ENCODE data around the gene CACNA1S. TPM values are rescaled to one million over a fixed set of nuclear protein-coding genes. Genes with fewer than 3 reads are reported as not detected.
A peak's percentile ranks its signal among the peaks of the same experiment; 100 is the strongest.

CACNA1S gene
- total RNA-seq, 1 donor from 2014 or later = 0.11 TPM

DNA sequence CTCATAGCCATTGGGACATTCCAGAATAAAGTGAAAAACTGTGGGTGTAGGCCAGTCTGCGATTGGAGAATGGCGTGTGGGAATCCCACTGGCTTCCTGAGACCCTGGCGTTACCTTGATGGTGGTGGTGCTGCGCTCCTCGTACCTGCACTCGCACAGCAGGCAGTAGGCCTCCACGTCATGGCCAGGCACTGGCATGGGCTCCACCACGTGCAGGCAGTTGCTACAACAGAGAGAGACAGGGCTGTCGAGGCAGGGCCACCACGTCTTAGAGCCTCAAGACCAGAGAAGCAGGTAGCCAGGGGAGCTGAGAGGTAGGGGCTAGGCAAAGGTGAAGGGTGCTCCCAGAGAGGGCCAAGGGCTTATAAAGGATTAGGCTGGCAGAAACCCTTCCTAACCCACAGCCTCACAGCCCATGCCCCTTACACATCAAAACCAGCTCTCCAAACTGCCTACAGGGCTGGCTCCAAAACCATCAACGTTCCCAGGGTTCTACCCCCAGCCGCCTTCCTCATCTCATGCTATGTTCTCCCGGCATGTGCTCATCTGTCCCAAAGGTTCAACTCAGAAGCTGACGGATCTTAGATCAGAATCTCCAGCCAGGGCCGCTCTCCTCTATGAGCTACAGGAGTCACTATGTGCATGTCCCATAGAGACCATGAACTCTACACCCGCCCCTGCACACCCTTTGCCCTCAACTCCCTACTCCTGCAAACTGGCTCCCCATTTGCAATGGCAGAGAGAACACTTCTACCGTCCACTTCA, 34.6 kb upstream of the CACNA1S start:
- Mint-ChIP-seq H3K9me3 (no peaks in the 10 kb centered on the region), H3K36me3 (peaks cover 47% of the 10 kb centered on the region), H3K4me1 (no peaks in the 10 kb centered on the region), H3K27me3 (ENCODE audit: insufficient read depth, low read depth) (peaks cover 8% of the 10 kb centered on the region), H3K4me3 (no peak overlapping the region), H3K27ac (no peak overlapping the region)
- Histone ChIP-seq H3K9ac (no peak overlapping the region), H3K9me3 (ENCODE audit: low read depth) (no peaks in the 10 kb centered on the region), H4K20me1 (ENCODE audit: low read depth) (peaks cover 35% of the 10 kb centered on the region), H3K27me3 (no peaks in the 10 kb centered on the region), H3K4me2 (no peak overlapping the region), H3K4me3 (no peak overlapping the region), H2AFZ (replicated peaks) (no peak overlapping the region), H3K79me2 (ENCODE audit: low read depth) (peaks cover 9% of the 10 kb centered on the region), H3K27ac (no peak overlapping the region), H3K4me1 (no peaks in the 10 kb centered on the region), H3K36me3 (peaks cover 3% of the 10 kb centered on the region), H3F3A (ENCODE audit: low read depth) (no peaks in the 10 kb centered on the region)
- no peak for DNase-seq (ENCODE audit: low spot score)
- TF ChIP-seq EZH2 (IDR thresholded peaks at IDR 0.05) = no peak
- TF ChIP-seq EZH2phosphoT487 (IDR thresholded peaks at IDR 0.05) = no peak
- TF ChIP-seq CTCF (IDR thresholded peaks at IDR 0.05) = no peak

DNA sequence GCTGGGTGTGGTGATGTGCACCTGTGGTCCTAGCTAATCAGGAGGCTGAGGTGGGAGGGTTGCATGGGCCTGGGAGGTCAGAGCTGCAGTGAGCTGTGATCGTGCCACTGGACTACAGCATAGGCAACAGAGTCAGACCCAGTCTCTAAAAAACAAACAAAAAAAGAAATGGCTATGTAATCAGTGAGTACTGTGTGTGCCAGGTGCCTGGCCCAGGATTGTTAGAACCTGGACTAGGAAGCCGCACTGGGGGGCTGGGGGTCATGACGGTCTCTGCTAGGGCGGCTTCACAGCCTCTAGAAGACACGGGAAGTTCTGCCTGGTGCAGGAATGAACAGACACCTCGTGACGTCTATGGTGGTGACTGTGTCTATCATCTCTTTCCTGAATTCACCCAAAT, 33.6 kb upstream of the CACNA1S start:
- Mint-ChIP-seq H3K27ac (no peak overlapping the region), H3K9me3 (no peaks in the 10 kb centered on the region), H3K36me3 (peaks cover 45% of the 10 kb centered on the region), H3K4me3 (no peak overlapping the region), H3K27me3 (ENCODE audit: insufficient read depth, low read depth) (peaks cover 8% of the 10 kb centered on the region), H3K4me1 (peaks cover 4% of the 10 kb centered on the region)
- no peak overlapping the region for H3K27ac ChIP-seq
- no peak overlapping the region for H3K4me3 ChIP-seq
- no peaks in the 10 kb centered on the region for H3K79me2 ChIP-seq (ENCODE audit: low read depth)
- no peaks in the 10 kb centered on the region for H3K9me3 ChIP-seq (ENCODE audit: low read depth)
- H4K20me1 ChIP-seq (ENCODE audit: low read depth) = peaks cover 43% of the 10 kb centered on the region
- no peaks in the 10 kb centered on the region for H3K36me3 ChIP-seq
- no peak overlapping the region for H2AFZ ChIP-seq (replicated peaks)
- no peak for TF ChIP-seq CTCF (IDR thresholded peaks at IDR 0.05)
- TF ChIP-seq EZH2 (IDR thresholded peaks at IDR 0.05) = no peak
- no peak for TF ChIP-seq EZH2phosphoT487 (IDR thresholded peaks at IDR 0.05)
- H3K4me1 ChIP-seq = no peaks in the 10 kb centered on the region
- no peaks in the 10 kb centered on the region for H3K27me3 ChIP-seq
- DNase-seq (ENCODE audit: low spot score) = no peak
- no peak overlapping the region for H3K9ac ChIP-seq
- no peaks in the 10 kb centered on the region for H3F3A ChIP-seq (ENCODE audit: low read depth)
- H3K4me2 ChIP-seq = no peak overlapping the region

DNA sequence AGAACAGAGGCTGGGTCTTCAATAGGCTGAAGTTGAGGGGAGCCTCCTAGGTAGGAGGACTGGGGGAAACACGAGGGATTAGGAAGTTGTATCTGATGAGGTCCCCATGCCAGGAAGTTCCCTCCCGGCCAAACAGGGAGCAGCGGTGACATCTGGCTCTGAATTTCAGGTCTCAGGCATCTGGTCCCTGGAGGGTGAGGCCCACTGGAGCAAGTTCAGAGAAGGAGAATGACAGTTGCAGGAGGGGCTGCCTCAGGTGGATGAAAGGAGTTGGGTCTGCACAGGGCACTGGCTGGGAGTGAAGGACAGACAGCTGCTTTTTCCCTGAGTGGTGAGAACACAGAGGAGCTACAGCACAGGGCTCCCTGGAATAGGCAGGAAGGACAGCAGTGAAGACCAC, 32.9 kb upstream of the CACNA1S start:
- H3K36me3 ChIP-seq = no peaks in the 10 kb centered on the region
- peaks cover 5% of the 10 kb centered on the region for H3K4me1 ChIP-seq
- H3K27me3 Mint-ChIP-seq (ENCODE audit: insufficient read depth, low read depth) = peaks cover 8% of the 10 kb centered on the region
- H2AFZ ChIP-seq (replicated peaks) = no peak overlapping the region
- TF ChIP-seq EZH2phosphoT487 (IDR thresholded peaks at IDR 0.05) (no peak), CTCF (IDR thresholded peaks at IDR 0.05) (no peak), EZH2 (IDR thresholded peaks at IDR 0.05) (no peak)
- no peaks in the 10 kb centered on the region for H3K27me3 ChIP-seq
- no peak overlapping the region for H3K27ac ChIP-seq
- no peak overlapping the region for H3K4me3 ChIP-seq
- H4K20me1 ChIP-seq (ENCODE audit: low read depth) = peaks cover 44% of the 10 kb centered on the region
- no peaks in the 10 kb centered on the region for H3K9me3 Mint-ChIP-seq
- H3K9ac ChIP-seq = no peak overlapping the region
- H3K4me2 ChIP-seq = no peak overlapping the region
- H3K4me3 Mint-ChIP-seq = no peak overlapping the region
- DNase-seq (ENCODE audit: low spot score) = no peak
- peak overlapping the region; percentile 25 for H3K27ac Mint-ChIP-seq
- H3F3A ChIP-seq (ENCODE audit: low read depth) = no peaks in the 10 kb centered on the region
- no peaks in the 10 kb centered on the region for H3K79me2 ChIP-seq (ENCODE audit: low read depth)
- H3K9me3 ChIP-seq (ENCODE audit: low read depth) = no peaks in the 10 kb centered on the region
- peaks cover 43% of the 10 kb centered on the region for H3K36me3 Mint-ChIP-seq
- H3K4me1 Mint-ChIP-seq = peaks cover 6% of the 10 kb centered on the region

All from neural progenitor cell (in vitro differentiated cells).